Liver (tissue), 9 donors: ENCODE measurements around the gene AQR. TPM values are rescaled to one million over a fixed set of nuclear protein-coding genes. Genes with fewer than 3 reads are reported as not detected.
A peak's percentile ranks its signal among the peaks of the same experiment; 100 is the strongest.

Source experiments
- DNase-seq: peaks from one replicate; pipeline ENCODE4 v3.0.0-alpha.2; 2017; ENCODE audit warnings: low spot score
- H3K27ac ChIP-seq, 2 donors: one replicate each; pipeline ENCODE4 v1.7.0; 2013; ENCODE audit warnings: inconsistent platforms in 2 of 2, low read length in 2 of 2, control low read depth in 1 of 2, low read depth in 1 of 2, mild to moderate bottlenecking in 1 of 2
- H3K27me3 ChIP-seq, 4 donors: one replicate each; pipeline versions ENCODE4 v1.6.1 to v1.7.0; 2013; ENCODE audit warnings: low read length in 3 of 4, inconsistent platforms in 1 of 4, mild to moderate bottlenecking in 1 of 4, moderate library complexity in 1 of 4; ENCODE audit not compliant: control insufficient read depth in 4 of 4, insufficient read depth in 4 of 4
- H3K36me3 ChIP-seq, 4 donors: one replicate each; pipeline versions ENCODE4 v1.6.1 to v1.7.0; 2013; ENCODE audit warnings: low read length in 3 of 4, mild to moderate bottlenecking in 3 of 4, low read depth in 1 of 4, moderate library complexity in 1 of 4; ENCODE audit not compliant: control insufficient read depth in 4 of 4, insufficient read depth in 3 of 4
- H3K4me1 ChIP-seq, 4 donors: one replicate each; pipeline versions ENCODE4 v1.6.1 to v1.7.0; 2013; ENCODE audit warnings: low read length in 3 of 4, mild to moderate bottlenecking in 3 of 4, moderate library complexity in 1 of 4; ENCODE audit not compliant: control insufficient read depth in 4 of 4, insufficient read depth in 4 of 4
- H3K4me3 ChIP-seq, 3 donors: one replicate each; pipeline versions ENCODE4 v1.6.1 to v1.7.0; 2013; ENCODE audit warnings: low read length in 3 of 3, control low read depth in 1 of 3, low read depth in 1 of 3, mild to moderate bottlenecking in 1 of 3
- H3K9ac ChIP-seq, 2 donors: one replicate each; pipeline ENCODE4 v1.7.0; 2013; ENCODE audit warnings: low read length in 2 of 2, mild to moderate bottlenecking in 2 of 2, moderate library complexity in 2 of 2, control low read depth in 1 of 2, low read depth in 1 of 2
- H3K9me3 ChIP-seq, 4 donors: one replicate each; pipeline versions ENCODE4 v1.6.1 to v1.7.0; 2013; ENCODE audit warnings: low read length in 3 of 4; ENCODE audit not compliant: control insufficient read depth in 4 of 4
- ATF3 ChIP-seq: IDR thresholded peaks from 2 replicates; pipeline ENCODE4 v1.6.1; 2016; ENCODE audit warnings: antibody characterized with exemption
- CTCF ChIP-seq: fragments of 150-350 bp; IDR thresholded peaks from 2 replicates; pipeline ENCODE4 v1.5.1; 2017; ENCODE audit warnings: improper control_type of control experiment, low read depth, low read length; ENCODE audit not compliant: missing input control
- EGR1 ChIP-seq, 2 donors: IDR thresholded peaks; 2 replicates each; pipeline ENCODE4 v1.6.1; 2016 to 2018; ENCODE audit warnings: antibody characterized with exemption in 2 of 2, low read depth in 2 of 2
- FOXA1 ChIP-seq: IDR thresholded peaks from 2 replicates; pipeline ENCODE4 v1.6.1; 2016; ENCODE audit warnings: antibody characterized with exemption
- FOXA2 ChIP-seq: IDR thresholded peaks from 2 replicates; pipeline ENCODE4 v1.6.1; 2016; ENCODE audit warnings: antibody characterized with exemption
- GABPA ChIP-seq, 2 donors: IDR thresholded peaks in 1 of 2; conservative IDR thresholded peaks in 1 of 2; 2 replicates each; pipeline ENCODE4 v1.6.1; 2016; ENCODE audit warnings: antibody characterized with exemption in 2 of 2, mild to moderate bottlenecking in 1 of 2, moderate library complexity in 1 of 2
- HNF4A ChIP-seq, 2 donors: conservative IDR thresholded peaks; 2 replicates each; pipeline ENCODE4 v1.6.1; 2016; ENCODE audit warnings: antibody characterized with exemption in 2 of 2, mild to moderate bottlenecking in 2 of 2
- HNF4G ChIP-seq: IDR thresholded peaks from 2 replicates; pipeline ENCODE4 v1.6.1; 2016; ENCODE audit warnings: antibody characterized with exemption
- JUND ChIP-seq, 2 donors: IDR thresholded peaks; 2 replicates each; pipeline ENCODE4 v1.6.1; 2016; ENCODE audit warnings: antibody characterized with exemption in 2 of 2
- MAX ChIP-seq: IDR thresholded peaks from 2 replicates; pipeline ENCODE4 v1.6.1; 2016; ENCODE audit warnings: antibody characterized with exemption
- NR2F2 ChIP-seq: IDR thresholded peaks from 2 replicates; pipeline ENCODE4 v1.6.1; 2016; ENCODE audit warnings: antibody characterized with exemption
- RAD21 ChIP-seq, 2 donors: IDR thresholded peaks; 2 replicates each; pipeline ENCODE4 v1.6.1; 2016; ENCODE audit warnings: antibody characterized with exemption in 2 of 2, mild to moderate bottlenecking in 2 of 2
- REST ChIP-seq: IDR thresholded peaks from 2 replicates; pipeline ENCODE4 v1.6.1; 2016; ENCODE audit warnings: antibody characterized with exemption, mild to moderate bottlenecking
- RXRA ChIP-seq, 2 donors: IDR thresholded peaks; 2 replicates each; pipeline ENCODE4 v1.6.1; 2017 to 2018; ENCODE audit warnings: antibody characterized with exemption in 2 of 2, mild to moderate bottlenecking in 1 of 2
- SP1 ChIP-seq: IDR thresholded peaks from 2 replicates; pipeline ENCODE4 v1.6.1; 2018; ENCODE audit warnings: antibody characterized with exemption, mild to moderate bottlenecking
- TAF1 ChIP-seq: conservative IDR thresholded peaks from 2 replicates; pipeline ENCODE4 v1.6.1; 2016; ENCODE audit warnings: antibody characterized with exemption, mild to moderate bottlenecking
- YY1 ChIP-seq: IDR thresholded peaks from 2 replicates; pipeline ENCODE4 v1.6.1; 2016; ENCODE audit warnings: antibody characterized with exemption, mild to moderate bottlenecking
- ZBTB33 ChIP-seq: IDR thresholded peaks from 2 replicates; pipeline ENCODE4 v1.6.1; 2016; ENCODE audit warnings: antibody characterized with exemption
- WGBS: extraction: QIAGEN DNeasy Blood & Tissue Kit; methylation state at CpG from one replicate; pipeline ENCODE4 v1.1.7; 2013; 5-methylcytosine and 5-hydroxymethylcytosine counted together
- polyA plus RNA-seq, 2 donors: library from polyadenylated mRNA; stranded (reverse) in 1 of 2; unstranded in 1 of 2; fragments of 200-250 nt in 1 of 2; fragments of >200 nt in 1 of 2; fragmentation: Nextera tagmentation in 1 of 2; extraction: Ambion mirVana in 1 of 2; gene quantifications; one replicate each; pipeline versions ENCODE4 v1.2.1 to v1.2.3, GENCODE V29; 2013 to 2015
- total RNA-seq, 2 donors: library from RNA; depleted of rRNA; stranded (reverse); fragments of >200 nt; gene quantifications; one replicate each; pipeline ENCODE4 v1.2.3, GENCODE V29; 2014
- donor health status: healthy.
- donor health status: healthy.
- donor health status: healthy.
- donor health status: healthy.
- donor health status: healthy.

The AQR gene
- total and polyA plus RNA-seq, 4 donors, result 3.4 to 14.3 (median 8.7) TPM

- 32% methylated on average over 9 of the region's 9 CpGs for WGBS
- TF ChIP-seq CTCF, result no peak
- TF ChIP-seq FOXA1, result no peak
- TF ChIP-seq ZBTB33, result no peak
- TF ChIP-seq MAX, result no peak
- TF ChIP-seq YY1, result no peak
- TF ChIP-seq EGR1 (IDR thresholded peaks at IDR 0.05; ENCODE audit: low read depth in 2 of 2), result no peak
- peak in 1 of 2 donors; percentile 17 for TF ChIP-seq RXRA (IDR thresholded peaks at IDR 0.05)
- no peak for TF ChIP-seq ATF3
- TF ChIP-seq SP1, result no peak
- no peak for TF ChIP-seq TAF1
- TF ChIP-seq HNF4A (conservative IDR thresholded peaks at IDR 0.05), result peak; percentile 44 to 46
- no peak for TF ChIP-seq FOXA2
- no peak for TF ChIP-seq REST
- no peak for TF ChIP-seq HNF4G
- peak in 1 of 2 donors; percentile 23 for TF ChIP-seq JUND (IDR thresholded peaks at IDR 0.05)
- TF ChIP-seq GABPA (IDR thresholded peaks at IDR 0.05 in 1 of 2, conservative IDR thresholded peaks at IDR 0.05 in 1 of 2), result no peak
- TF ChIP-seq NR2F2, result no peak
- TF ChIP-seq RAD21 (IDR thresholded peaks at IDR 0.05), result no peak
- Histone ChIP-seq H3K27ac (peak overlapping the region; percentile 2 to 73), H3K9ac (peak overlapping the region in 1 of 2 donors; percentile 25), H3K4me1 (peaks cover 9 to 38% (median 32%) of the 10 kb centered on the region in 4 donors), H3K9me3 (no peaks in the 10 kb centered on the region), H3K36me3 (peaks cover 0 to 21% (median 14%) of the 10 kb centered on the region in 4 donors), H3K27me3 (no peaks in the 10 kb centered on the region), H3K4me3 (peak overlapping the region in 2 of 3 donors; percentile 12 to 18)
- no peak for DNase-seq
Measured at GRCh38 chr15:34984889-34985630, 15.5 kb upstream of the AQR start.
